Right atrium auricular region (tissue), 2 donors: Measurements from ENCODE around the gene KRT79. TPM values are rescaled to one million over a fixed set of nuclear protein-coding genes. Genes with fewer than 3 reads are reported as not detected.

Experiments
- DNase-seq: peaks from one replicate; pipeline ENCODE4 v3.0.0-alpha.2; 2019; ENCODE audit warnings: low spot score
- H3K27ac ChIP-seq, 2 donors: fragments of 200-600 bp; sonication (generic); 1 replicate in 1 of 2; 2 replicates in 1 of 2; pipeline ENCODE4 v1.5.1; 2016 to 2019
- H3K27me3 ChIP-seq, 2 donors: fragments of 200-600 bp; sonication (generic); one replicate each; pipeline versions ENCODE4 v1.5.1 to v1.6.0; 2017 to 2019
- H3K36me3 ChIP-seq: fragments of 200-600 bp; sonication (generic); one replicate; pipeline ENCODE4 v1.5.1; 2016
- H3K4me1 ChIP-seq, 2 donors: fragments of 200-600 bp; sonication (generic); one replicate each; pipeline versions ENCODE4 v1.5.1 to v1.6.0; 2017 to 2019
- H3K4me3 ChIP-seq, 2 donors: fragments of 200-600 bp; sonication (generic); 1 replicate in 1 of 2; 2 replicates in 1 of 2; pipeline ENCODE4 v1.5.1; 2017 to 2019; ENCODE audit warnings: mild to moderate bottlenecking in 1 of 2, moderate library complexity in 1 of 2
- H3K9me3 ChIP-seq, 2 donors: fragments of 200-600 bp; sonication (generic); one replicate each; pipeline ENCODE4 v1.5.1; 2019
- CTCF ChIP-seq, 2 donors: fragments of 200-600 bp; sonication (generic); IDR thresholded peaks; one replicate each; pipeline ENCODE4 v1.5.1; 2019; ENCODE audit warnings: antibody characterized with exemption in 2 of 2
- total RNA-seq, 2 donors: library from RNA; depleted of rRNA; stranded (reverse); fragments of >200 nt; gene quantifications; one replicate each; pipeline ENCODE4 v1.1.0, GENCODE V29; 2016

The KRT79 gene
- total RNA-seq, 2 donors from 2014 or later, result not detected

GRCh38 chr12:52776435-52776834, 57.7 kb downstream of the KRT79 start:
- H3K9me3 ChIP-seq, result no peaks in the 10 kb centered on the region
- no peaks in the 10 kb centered on the region for H3K36me3 ChIP-seq
- H3K4me3 ChIP-seq, result no peak overlapping the region
- H3K4me1 ChIP-seq, result no peaks in the 10 kb centered on the region
- DNase-seq, result no peak
- no peak overlapping the region for H3K27ac ChIP-seq
- TF ChIP-seq CTCF (IDR thresholded peaks at IDR 0.05), result no peak
- no peaks in the 10 kb centered on the region for H3K27me3 ChIP-seq

GRCh38 chr12:52774629-52775250, 59.4 kb downstream of the KRT79 start:
- no peaks in the 10 kb centered on the region for H3K36me3 ChIP-seq
- no peak for DNase-seq
- no peak overlapping the region for H3K4me3 ChIP-seq
- no peaks in the 10 kb centered on the region for H3K9me3 ChIP-seq
- TF ChIP-seq CTCF (IDR thresholded peaks at IDR 0.05), result no peak
- H3K27ac ChIP-seq, result no peak overlapping the region
- H3K4me1 ChIP-seq, result no peaks in the 10 kb centered on the region
- H3K27me3 ChIP-seq, result no peaks in the 10 kb centered on the region

DNA sequence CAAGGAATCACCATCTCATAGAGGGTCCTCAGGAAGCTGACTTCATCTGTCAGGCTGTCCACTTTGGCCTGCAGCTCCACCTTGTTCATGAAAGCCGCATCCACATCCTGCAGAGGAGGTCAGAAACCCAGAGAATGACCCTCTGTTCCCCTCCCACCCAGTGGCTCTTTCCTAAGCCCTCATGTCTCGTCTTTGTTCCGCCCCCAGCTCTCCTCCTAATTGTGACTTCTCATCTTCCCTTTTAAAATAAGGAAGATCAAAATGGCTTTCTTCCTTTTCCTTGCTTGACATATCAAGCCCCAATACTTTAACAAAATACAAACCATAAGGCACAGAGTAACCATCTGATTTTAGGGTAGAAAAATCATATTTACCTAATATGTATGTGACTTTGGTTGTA, 61.3 kb downstream of the KRT79 start:
- Histone ChIP-seq H3K27me3 (no peaks in the 10 kb centered on the region), H3K4me1 (no peaks in the 10 kb centered on the region), H3K27ac (no peak overlapping the region), H3K4me3 (no peak overlapping the region), H3K9me3 (no peaks in the 10 kb centered on the region), H3K36me3 (no peaks in the 10 kb centered on the region)
- DNase-seq, result no peak
- no peak for TF ChIP-seq CTCF (IDR thresholded peaks at IDR 0.05)

- no peak for TF ChIP-seq CTCF (IDR thresholded peaks at IDR 0.05)
- H3K4me1 ChIP-seq, result no peaks in the 10 kb centered on the region
- H3K4me3 ChIP-seq, result no peak overlapping the region
- H3K27me3 ChIP-seq, result no peaks in the 10 kb centered on the region
- no peaks in the 10 kb centered on the region for H3K36me3 ChIP-seq
- no peak overlapping the region for H3K27ac ChIP-seq
- no peak for DNase-seq
- no peaks in the 10 kb centered on the region for H3K9me3 ChIP-seq
Measured at GRCh38 chr12:52772188-52772587, 61.9 kb downstream of the KRT79 start.

GRCh38 chr12:52771505-52771904, 62.6 kb downstream of the KRT79 start:
- Histone ChIP-seq H3K27ac (no peak overlapping the region), H3K27me3 (no peaks in the 10 kb centered on the region), H3K36me3 (no peaks in the 10 kb centered on the region), H3K9me3 (no peaks in the 10 kb centered on the region), H3K4me3 (no peak overlapping the region), H3K4me1 (no peaks in the 10 kb centered on the region)
- no peak for DNase-seq
- TF ChIP-seq CTCF (IDR thresholded peaks at IDR 0.05), result no peak

Other genes with a start within 250 kb of the KRT79 start
- not detected for gene KRT72, start 232.8 kb downstream of the KRT79 start, total RNA-seq
- gene KRT73, start 215.8 kb downstream of the KRT79 start, total RNA-seq, result not detected
- not detected for gene KRT2, start 182.1 kb downstream of the KRT79 start, total RNA-seq
- gene KRT1, start 153.9 kb downstream of the KRT79 start, total RNA-seq, result not detected
- gene KRT77, start 130.8 kb downstream of the KRT79 start, total RNA-seq, result not detected
- not detected for gene KRT76, start 57.0 kb downstream of the KRT79 start, total RNA-seq
- not detected for gene KRT3, start 38.2 kb downstream of the KRT79 start, total RNA-seq
- not detected for gene KRT4, start 20.2 kb downstream of the KRT79 start, total RNA-seq
- gene KRT78, start 14.7 kb upstream of the KRT79 start, total RNA-seq, result not detected
- 100 to 1,000 TPM; 199 to 271 TPM for gene KRT8, start 70.8 kb upstream of the KRT79 start, total RNA-seq
- gene KRT18, start 114.8 kb upstream of the KRT79 start, total RNA-seq, result 100 to 1,000 TPM in 1 of 2 donors, 10 to 100 TPM in 1; 85.1 to 150 TPM
- gene EIF4B, start 172.1 kb upstream of the KRT79 start, total RNA-seq, result 100 to 1,000 TPM; 272 to 383 TPM
- gene TNS2, start 215.8 kb upstream of the KRT79 start, total RNA-seq, result 100 to 1,000 TPM in 1 of 2 donors, 10 to 100 TPM in 1; 76.2 to 153 TPM
- 10 to 100 TPM; 33.5 to 64.5 TPM for gene SPRYD3, start 245.1 kb upstream of the KRT79 start, total RNA-seq